GM23338 (cell line): ENCODE results near the gene DRICH1. TPM values are rescaled to one million over a fixed set of nuclear protein-coding genes. Genes with fewer than 3 reads are reported as not detected.

Experiments
- ATAC-seq: fragments of 200-7000 bp; cut with Tn5 transposase; 3 replicates; pipeline ENCODE4 v1.9.1; 2020
- DNase-seq: peaks from one replicate; pipeline ENCODE4 v3.0.0-alpha.2; 2015; ENCODE audit warnings: low spot score
- H2AFZ ChIP-seq: fragments of 200-600 bp; sonication (generic); 2 replicates; pipeline ENCODE4 v1.8.0; 2016; ENCODE audit warnings: antibody characterized with exemption, mild to moderate bottlenecking, moderate library complexity
- H3F3A ChIP-seq: fragments of 200-600 bp; sonication (generic); replicated peaks from 2 replicates; pipeline ENCODE4 v1.8.0; 2017; ENCODE audit warnings: antibody characterized with exemption, mixed run types, low read depth
- H3K27ac ChIP-seq: fragments of 200-600 bp; sonication (generic); 2 replicates; pipeline ENCODE4 v1.6.1; 2016; ENCODE audit warnings: low read depth
- H3K27me3 ChIP-seq: fragments of 200-600 bp; sonication (generic); 2 replicates; pipeline ENCODE4 v1.8.0; 2016; ENCODE audit warnings: mild to moderate bottlenecking, mixed run types, moderate library complexity; ENCODE audit not compliant: insufficient read depth
- H3K36me3 ChIP-seq: fragments of 200-600 bp; sonication (generic); 2 replicates; pipeline ENCODE4 v1.8.0; 2016; ENCODE audit warnings: mild to moderate bottlenecking; ENCODE audit not compliant: insufficient read depth
- H3K4me1 ChIP-seq: fragments of 200-600 bp; sonication (generic); 2 replicates; pipeline ENCODE4 v1.8.0; 2016; ENCODE audit warnings: mild to moderate bottlenecking, moderate library complexity; ENCODE audit not compliant: insufficient read depth
- H3K4me2 ChIP-seq: fragments of 200-600 bp; sonication (generic); 2 replicates; pipeline ENCODE4 v1.7.1; 2017; ENCODE audit warnings: mixed run types
- H3K4me3 ChIP-seq: fragments of 200-600 bp; sonication (generic); 2 replicates; pipeline ENCODE4 v1.6.1; 2016; ENCODE audit warnings: mixed run types
- H3K79me2 ChIP-seq: fragments of 200-600 bp; sonication (generic); replicated peaks from 2 replicates; pipeline ENCODE4 v1.8.0; 2017; ENCODE audit warnings: mild to moderate bottlenecking; ENCODE audit not compliant: insufficient read depth
- H3K9me2 ChIP-seq: fragments of 200-600 bp; sonication (generic); 2 replicates; pipeline ENCODE4 v1.8.0; 2017; ENCODE audit not compliant: insufficient read depth
- H4K20me1 ChIP-seq: fragments of 200-600 bp; sonication (generic); replicated peaks from 2 replicates; pipeline ENCODE4 v1.8.0; 2017; ENCODE audit warnings: mild to moderate bottlenecking; ENCODE audit not compliant: insufficient read depth
- H3K27ac Mint-ChIP-seq: 2 replicates; pipeline ENCODE4 v1.8.0; 2020; ENCODE audit warnings: inconsistent platforms, mild to moderate bottlenecking, moderate library complexity, mixed read lengths
- H3K27me3 Mint-ChIP-seq: 3 replicates; pipeline ENCODE4 v1.8.0; 2022; ENCODE audit warnings: low read depth, mild to moderate bottlenecking, moderate library complexity, mixed read lengths, inconsistent platforms; ENCODE audit not compliant: insufficient read depth, poor library complexity
- H3K36me3 Mint-ChIP-seq: 3 replicates; pipeline ENCODE4 v1.8.0; 2021; ENCODE audit warnings: low read depth, mild to moderate bottlenecking, inconsistent platforms, moderate library complexity, mixed read lengths
- H3K4me1 Mint-ChIP-seq: 3 replicates; pipeline ENCODE4 v1.8.0; 2020; ENCODE audit warnings: mild to moderate bottlenecking, inconsistent platforms, mixed read lengths
- H3K4me3 Mint-ChIP-seq: 3 replicates; pipeline ENCODE4 v1.8.0; 2021; ENCODE audit warnings: moderate library complexity, mild to moderate bottlenecking, inconsistent platforms, mixed read lengths
- H3K9me3 Mint-ChIP-seq: 3 replicates; pipeline ENCODE4 v1.8.0; 2020; ENCODE audit warnings: moderate library complexity, mild to moderate bottlenecking, inconsistent platforms, mixed read lengths
- EZH2phosphoT487 ChIP-seq: fragments of 200-600 bp; sonication (generic); IDR thresholded peaks from one replicate; pipeline ENCODE4 v1.8.1; 2018; ENCODE audit warnings: antibody characterized with exemption; ENCODE audit not compliant: unreplicated experiment
- JUNB ChIP-seq: IDR thresholded peaks from one replicate; pipeline ENCODE4 v1.6.1; 2016; ENCODE audit warnings: antibody characterized with exemption; ENCODE audit not compliant: unreplicated experiment
- POLR2AphosphoS5 ChIP-seq: IDR thresholded peaks from 2 replicates; pipeline ENCODE4 v1.6.1; 2016; ENCODE audit warnings: antibody characterized with exemption, low read depth
- STAT1 ChIP-seq: IDR thresholded peaks from one replicate; pipeline ENCODE4 v1.6.1; 2016; ENCODE audit warnings: antibody characterized with exemption; ENCODE audit not compliant: unreplicated experiment
- ZNF114 ChIP-seq: fragments of 250-450 bp; sonication (Bioruptor Pico); IDR thresholded peaks from 2 replicates; pipeline ENCODE4 v1.5.0; 2020; ENCODE audit warnings: mild to moderate bottlenecking, moderate library complexity
- ZNF331 ChIP-seq: fragments of 250-450 bp; sonication (Bioruptor Pico); IDR thresholded peaks from 2 replicates; pipeline ENCODE4 v1.5.0; 2020; ENCODE audit warnings: low read depth, mild to moderate bottlenecking, moderate library complexity
- polyA plus RNA-seq: library from polyadenylated mRNA; unstranded; fragments of >200 nt; fragmentation: Nextera tagmentation; extraction: Ambion mirVana; gene quantifications from 2 replicates; pipeline ENCODE4 v1.2.1, GENCODE V29; 2016
- total RNA-seq: library from RNA; depleted of rRNA; stranded (reverse); fragments of >200 nt; shearing (Covaris generic); gene quantifications from 2 replicates; pipeline ENCODE4 v1.2.3, GENCODE V29; 2014
- TF ChIP-seq, protein P1 (sequence below): fragments of 250-450 bp; sonication (Bioruptor Pico); IDR thresholded peaks from 2 replicates; pipeline ENCODE4 v1.5.0; 2020; ENCODE audit warnings: mild to moderate bottlenecking, moderate library complexity
- TF ChIP-seq, protein P2 (sequence below): IDR thresholded peaks from 2 replicates; pipeline ENCODE4 v1.6.1; 2016; ENCODE audit warnings: antibody characterized with exemption
- TF ChIP-seq, protein P3 (sequence below), 2 experiments: fragments of 200-600 bp in 1 of 2; sonication (generic) in 1 of 2; conservative IDR thresholded peaks; 2 replicates each; pipeline versions ENCODE4 v1.5.1 to v1.6.1; 2016 to 2017; ENCODE audit warnings: antibody characterized with exemption in 2 of 2, low read depth in 2 of 2, mild to moderate bottlenecking in 2 of 2, moderate library complexity in 1 of 2

Gene DRICH1
- total and polyA plus RNA-seq, 2 experiments from 2014 or later, result not detected

DNA sequence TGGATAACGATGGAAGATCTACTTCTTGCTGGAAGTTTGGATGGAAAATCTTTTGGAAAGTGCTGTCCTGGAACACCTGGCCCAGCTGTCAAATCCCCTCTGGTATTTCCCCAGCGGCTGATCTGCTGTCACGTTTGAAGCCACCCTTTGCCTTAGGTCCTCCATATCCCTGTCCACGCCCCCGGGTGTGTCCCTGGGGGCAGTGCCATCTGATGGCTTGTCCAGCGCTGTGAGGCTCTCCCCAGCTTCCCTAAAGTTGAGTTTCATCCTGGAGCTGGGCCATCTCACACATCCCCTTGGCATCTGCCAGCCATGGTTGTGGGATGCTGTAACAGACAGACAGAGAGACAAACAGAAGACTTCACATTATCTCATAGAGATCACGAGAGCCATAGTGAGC is 49.0 kb downstream of the DRICH1 start (continued):
- TF ChIP-seq, protein P1, sequence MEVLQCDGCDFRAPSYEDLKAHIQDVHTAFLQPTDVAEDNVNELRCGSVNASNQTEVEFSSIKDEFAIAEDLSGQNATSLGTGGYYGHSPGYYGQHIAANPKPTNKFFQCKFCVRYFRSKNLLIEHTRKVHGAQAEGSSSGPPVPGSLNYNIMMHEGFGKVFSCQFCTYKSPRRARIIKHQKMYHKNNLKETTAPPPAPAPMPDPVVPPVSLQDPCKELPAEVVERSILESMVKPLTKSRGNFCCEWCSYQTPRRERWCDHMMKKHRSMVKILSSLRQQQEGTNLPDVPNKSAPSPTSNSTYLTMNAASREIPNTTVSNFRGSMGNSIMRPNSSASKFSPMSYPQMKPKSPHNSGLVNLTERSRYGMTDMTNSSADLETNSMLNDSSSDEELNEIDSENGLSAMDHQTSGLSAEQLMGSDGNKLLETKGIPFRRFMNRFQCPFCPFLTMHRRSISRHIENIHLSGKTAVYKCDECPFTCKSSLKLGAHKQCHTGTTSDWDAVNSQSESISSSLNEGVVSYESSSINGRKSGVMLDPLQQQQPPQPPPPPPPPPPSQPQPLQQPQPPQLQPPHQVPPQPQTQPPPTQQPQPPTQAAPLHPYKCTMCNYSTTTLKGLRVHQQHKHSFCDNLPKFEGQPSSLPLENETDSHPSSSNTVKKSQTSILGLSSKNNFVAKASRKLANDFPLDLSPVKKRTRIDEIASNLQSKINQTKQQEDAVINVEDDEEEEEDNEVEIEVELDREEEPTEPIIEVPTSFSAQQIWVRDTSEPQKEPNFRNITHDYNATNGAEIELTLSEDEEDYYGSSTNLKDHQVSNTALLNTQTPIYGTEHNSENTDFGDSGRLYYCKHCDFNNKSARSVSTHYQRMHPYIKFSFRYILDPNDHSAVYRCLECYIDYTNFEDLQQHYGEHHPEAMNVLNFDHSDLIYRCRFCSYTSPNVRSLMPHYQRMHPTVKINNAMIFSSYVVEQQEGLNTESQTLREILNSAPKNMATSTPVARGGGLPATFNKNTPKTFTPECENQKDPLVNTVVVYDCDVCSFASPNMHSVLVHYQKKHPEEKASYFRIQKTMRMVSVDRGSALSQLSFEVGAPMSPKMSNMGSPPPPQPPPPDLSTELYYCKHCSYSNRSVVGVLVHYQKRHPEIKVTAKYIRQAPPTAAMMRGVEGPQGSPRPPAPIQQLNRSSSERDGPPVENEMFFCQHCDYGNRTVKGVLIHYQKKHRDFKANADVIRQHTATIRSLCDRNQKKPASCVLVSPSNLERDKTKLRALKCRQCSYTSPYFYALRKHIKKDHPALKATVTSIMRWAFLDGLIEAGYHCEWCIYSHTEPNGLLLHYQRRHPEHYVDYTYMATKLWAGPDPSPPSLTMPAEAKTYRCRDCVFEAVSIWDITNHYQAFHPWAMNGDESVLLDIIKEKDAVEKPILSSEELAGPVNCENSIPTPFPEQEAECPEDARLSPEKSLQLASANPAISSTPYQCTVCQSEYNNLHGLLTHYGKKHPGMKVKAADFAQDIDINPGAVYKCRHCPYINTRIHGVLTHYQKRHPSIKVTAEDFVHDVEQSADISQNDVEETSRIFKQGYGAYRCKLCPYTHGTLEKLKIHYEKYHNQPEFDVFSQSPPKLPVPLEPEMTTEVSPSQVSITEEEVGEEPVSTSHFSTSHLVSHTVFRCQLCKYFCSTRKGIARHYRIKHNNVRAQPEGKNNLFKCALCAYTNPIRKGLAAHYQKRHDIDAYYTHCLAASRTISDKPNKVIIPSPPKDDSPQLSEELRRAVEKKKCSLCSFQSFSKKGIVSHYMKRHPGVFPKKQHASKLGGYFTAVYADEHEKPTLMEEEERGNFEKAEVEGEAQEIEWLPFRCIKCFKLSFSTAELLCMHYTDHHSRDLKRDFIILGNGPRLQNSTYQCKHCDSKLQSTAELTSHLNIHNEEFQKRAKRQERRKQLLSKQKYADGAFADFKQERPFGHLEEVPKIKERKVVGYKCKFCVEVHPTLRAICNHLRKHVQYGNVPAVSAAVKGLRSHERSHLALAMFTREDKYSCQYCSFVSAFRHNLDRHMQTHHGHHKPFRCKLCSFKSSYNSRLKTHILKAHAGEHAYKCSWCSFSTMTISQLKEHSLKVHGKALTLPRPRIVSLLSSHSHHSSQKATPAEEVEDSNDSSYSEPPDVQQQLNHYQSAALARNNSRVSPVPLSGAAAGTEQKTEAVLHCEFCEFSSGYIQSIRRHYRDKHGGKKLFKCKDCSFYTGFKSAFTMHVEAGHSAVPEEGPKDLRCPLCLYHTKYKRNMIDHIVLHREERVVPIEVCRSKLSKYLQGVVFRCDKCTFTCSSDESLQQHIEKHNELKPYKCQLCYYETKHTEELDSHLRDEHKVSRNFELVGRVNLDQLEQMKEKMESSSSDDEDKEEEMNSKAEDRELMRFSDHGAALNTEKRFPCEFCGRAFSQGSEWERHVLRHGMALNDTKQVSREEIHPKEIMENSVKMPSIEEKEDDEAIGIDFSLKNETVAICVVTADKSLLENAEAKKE (CRISPR knock-in tag), result no peak
- TF ChIP-seq POLR2AphosphoS5 (no peak), ZNF331 (no peak), JUNB (no peak), EZH2phosphoT487 (no peak)
- TF ChIP-seq, protein P2, sequence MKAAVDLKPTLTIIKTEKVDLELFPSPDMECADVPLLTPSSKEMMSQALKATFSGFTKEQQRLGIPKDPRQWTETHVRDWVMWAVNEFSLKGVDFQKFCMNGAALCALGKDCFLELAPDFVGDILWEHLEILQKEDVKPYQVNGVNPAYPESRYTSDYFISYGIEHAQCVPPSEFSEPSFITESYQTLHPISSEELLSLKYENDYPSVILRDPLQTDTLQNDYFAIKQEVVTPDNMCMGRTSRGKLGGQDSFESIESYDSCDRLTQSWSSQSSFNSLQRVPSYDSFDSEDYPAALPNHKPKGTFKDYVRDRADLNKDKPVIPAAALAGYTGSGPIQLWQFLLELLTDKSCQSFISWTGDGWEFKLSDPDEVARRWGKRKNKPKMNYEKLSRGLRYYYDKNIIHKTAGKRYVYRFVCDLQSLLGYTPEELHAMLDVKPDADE, result no peak

DNA sequence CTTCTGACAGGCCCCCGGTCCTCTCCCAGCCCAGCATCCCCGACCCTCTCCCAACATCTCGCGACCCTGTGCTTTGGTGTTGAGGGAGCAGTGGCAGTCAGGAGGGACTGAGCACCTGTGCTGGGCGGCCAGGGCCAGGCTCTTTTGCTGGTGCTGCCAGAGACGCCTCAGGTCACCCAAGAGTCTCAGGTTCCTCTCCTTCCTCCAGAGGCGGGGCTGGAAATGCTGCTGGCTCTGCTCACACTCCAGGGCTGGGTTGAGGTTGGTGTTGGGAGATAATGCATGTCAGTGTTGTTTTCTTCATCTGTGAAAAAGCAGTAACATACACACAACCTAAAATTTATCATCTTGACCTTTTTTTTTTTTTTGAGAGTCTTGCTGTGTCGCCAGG is 50.9 kb downstream of the DRICH1 start:
- Histone ChIP-seq H3K4me2 (no peak overlapping the region), H3K36me3 (no peaks in the 10 kb centered on the region), H3K4me1 (no peaks in the 10 kb centered on the region), H3K9me2 (no peaks in the 10 kb centered on the region), H3K27me3 (no peaks in the 10 kb centered on the region), H3K79me2 (no peaks in the 10 kb centered on the region), H4K20me1 (no peaks in the 10 kb centered on the region), H3K4me3 (no peak overlapping the region), H3F3A (no peaks in the 10 kb centered on the region), H2AFZ (no peak overlapping the region), H3K27ac (no peak overlapping the region)
- Mint-ChIP-seq H3K36me3 (no peaks in the 10 kb centered on the region), H3K4me3 (no peak overlapping the region), H3K27ac (no peak overlapping the region), H3K4me1 (no peaks in the 10 kb centered on the region), H3K9me3 (no peaks in the 10 kb centered on the region), H3K27me3 (peaks cover 8% of the 10 kb centered on the region)
- ATAC-seq (no peak; the same call in 2 of the 3 replicates), DNase-seq (no peak)
- TF ChIP-seq ZNF114 (CRISPR knock-in tag) (no peak), EZH2phosphoT487 (no peak), STAT1 (no peak), JUNB (no peak)
- TF ChIP-seq, protein P3, sequence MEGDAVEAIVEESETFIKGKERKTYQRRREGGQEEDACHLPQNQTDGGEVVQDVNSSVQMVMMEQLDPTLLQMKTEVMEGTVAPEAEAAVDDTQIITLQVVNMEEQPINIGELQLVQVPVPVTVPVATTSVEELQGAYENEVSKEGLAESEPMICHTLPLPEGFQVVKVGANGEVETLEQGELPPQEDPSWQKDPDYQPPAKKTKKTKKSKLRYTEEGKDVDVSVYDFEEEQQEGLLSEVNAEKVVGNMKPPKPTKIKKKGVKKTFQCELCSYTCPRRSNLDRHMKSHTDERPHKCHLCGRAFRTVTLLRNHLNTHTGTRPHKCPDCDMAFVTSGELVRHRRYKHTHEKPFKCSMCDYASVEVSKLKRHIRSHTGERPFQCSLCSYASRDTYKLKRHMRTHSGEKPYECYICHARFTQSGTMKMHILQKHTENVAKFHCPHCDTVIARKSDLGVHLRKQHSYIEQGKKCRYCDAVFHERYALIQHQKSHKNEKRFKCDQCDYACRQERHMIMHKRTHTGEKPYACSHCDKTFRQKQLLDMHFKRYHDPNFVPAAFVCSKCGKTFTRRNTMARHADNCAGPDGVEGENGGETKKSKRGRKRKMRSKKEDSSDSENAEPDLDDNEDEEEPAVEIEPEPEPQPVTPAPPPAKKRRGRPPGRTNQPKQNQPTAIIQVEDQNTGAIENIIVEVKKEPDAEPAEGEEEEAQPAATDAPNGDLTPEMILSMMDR (conservative IDR thresholded peaks at IDR 0.05; ENCODE audit: low read depth in 2 of 2), result no peak
